Measurements from ENCODE around the gene SCCPDH.

DNA sequence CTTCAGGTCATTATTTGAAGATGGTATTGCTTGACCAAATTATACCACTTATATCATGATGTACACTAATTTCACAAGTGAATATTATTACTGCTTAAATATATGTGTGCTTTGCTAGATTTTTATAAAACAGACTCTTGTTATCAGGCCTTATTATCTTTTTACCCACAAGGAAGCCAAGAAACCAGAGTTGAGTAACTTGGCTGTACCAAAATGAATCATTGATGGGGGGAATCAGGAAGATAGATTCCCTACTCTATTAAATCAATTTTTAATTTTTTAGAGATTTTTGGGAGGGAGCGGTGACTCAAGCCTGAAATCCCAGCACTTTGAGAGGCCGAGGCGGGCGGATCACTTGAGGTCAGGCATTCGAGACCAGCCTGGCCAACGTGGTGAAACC, 16.0 kb upstream of the SCCPDH start:
- TF ChIP-seq SP1 (CRISPR knock-in tag; conservative IDR thresholded peaks at IDR 0.05) (no peak), ATF6 (CRISPR knock-in tag; IDR thresholded peaks at IDR 0.05) (no peak), ZNF532 (CRISPR knock-in tag; IDR thresholded peaks at IDR 0.05; ENCODE audit: borderline replicate concordance) (no peak), JUN (CRISPR knock-in tag; IDR thresholded peaks at IDR 0.05) (no peak), MAX (CRISPR knock-in tag; IDR thresholded peaks at IDR 0.05) (no peak), CREM (CRISPR knock-in tag; IDR thresholded peaks at IDR 0.05) (no peak), IRF2 (CRISPR knock-in tag; IDR thresholded peaks at IDR 0.05; ENCODE audit: borderline replicate concordance, low read depth) (no peak)
- TF ChIP-seq, protein P1, sequence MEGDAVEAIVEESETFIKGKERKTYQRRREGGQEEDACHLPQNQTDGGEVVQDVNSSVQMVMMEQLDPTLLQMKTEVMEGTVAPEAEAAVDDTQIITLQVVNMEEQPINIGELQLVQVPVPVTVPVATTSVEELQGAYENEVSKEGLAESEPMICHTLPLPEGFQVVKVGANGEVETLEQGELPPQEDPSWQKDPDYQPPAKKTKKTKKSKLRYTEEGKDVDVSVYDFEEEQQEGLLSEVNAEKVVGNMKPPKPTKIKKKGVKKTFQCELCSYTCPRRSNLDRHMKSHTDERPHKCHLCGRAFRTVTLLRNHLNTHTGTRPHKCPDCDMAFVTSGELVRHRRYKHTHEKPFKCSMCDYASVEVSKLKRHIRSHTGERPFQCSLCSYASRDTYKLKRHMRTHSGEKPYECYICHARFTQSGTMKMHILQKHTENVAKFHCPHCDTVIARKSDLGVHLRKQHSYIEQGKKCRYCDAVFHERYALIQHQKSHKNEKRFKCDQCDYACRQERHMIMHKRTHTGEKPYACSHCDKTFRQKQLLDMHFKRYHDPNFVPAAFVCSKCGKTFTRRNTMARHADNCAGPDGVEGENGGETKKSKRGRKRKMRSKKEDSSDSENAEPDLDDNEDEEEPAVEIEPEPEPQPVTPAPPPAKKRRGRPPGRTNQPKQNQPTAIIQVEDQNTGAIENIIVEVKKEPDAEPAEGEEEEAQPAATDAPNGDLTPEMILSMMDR (IDR thresholded peaks at IDR 0.05): no peak
- TF ChIP-seq, protein P2, sequence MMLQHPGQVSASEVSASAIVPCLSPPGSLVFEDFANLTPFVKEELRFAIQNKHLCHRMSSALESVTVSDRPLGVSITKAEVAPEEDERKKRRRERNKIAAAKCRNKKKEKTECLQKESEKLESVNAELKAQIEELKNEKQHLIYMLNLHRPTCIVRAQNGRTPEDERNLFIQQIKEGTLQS (CRISPR knock-in tag; conservative IDR thresholded peaks at IDR 0.05): no peak
- TF ChIP-seq, protein P3, sequence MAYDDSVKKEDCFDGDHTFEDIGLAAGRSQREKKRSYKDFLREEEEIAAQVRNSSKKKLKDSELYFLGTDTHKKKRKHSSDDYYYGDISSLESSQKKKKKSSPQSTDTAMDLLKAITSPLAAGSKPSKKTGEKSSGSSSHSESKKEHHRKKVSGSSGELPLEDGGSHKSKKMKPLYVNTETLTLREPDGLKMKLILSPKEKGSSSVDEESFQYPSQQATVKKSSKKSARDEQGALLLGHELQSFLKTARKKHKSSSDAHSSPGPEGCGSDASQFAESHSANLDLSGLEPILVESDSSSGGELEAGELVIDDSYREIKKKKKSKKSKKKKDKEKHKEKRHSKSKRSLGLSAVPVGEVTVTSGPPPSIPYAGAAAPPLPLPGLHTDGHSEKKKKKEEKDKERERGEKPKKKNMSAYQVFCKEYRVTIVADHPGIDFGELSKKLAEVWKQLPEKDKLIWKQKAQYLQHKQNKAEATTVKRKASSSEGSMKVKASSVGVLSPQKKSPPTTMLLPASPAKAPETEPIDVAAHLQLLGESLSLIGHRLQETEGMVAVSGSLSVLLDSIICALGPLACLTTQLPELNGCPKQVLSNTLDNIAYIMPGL (CRISPR knock-in tag; IDR thresholded peaks at IDR 0.05): no peak
- TF ChIP-seq, protein P4, sequence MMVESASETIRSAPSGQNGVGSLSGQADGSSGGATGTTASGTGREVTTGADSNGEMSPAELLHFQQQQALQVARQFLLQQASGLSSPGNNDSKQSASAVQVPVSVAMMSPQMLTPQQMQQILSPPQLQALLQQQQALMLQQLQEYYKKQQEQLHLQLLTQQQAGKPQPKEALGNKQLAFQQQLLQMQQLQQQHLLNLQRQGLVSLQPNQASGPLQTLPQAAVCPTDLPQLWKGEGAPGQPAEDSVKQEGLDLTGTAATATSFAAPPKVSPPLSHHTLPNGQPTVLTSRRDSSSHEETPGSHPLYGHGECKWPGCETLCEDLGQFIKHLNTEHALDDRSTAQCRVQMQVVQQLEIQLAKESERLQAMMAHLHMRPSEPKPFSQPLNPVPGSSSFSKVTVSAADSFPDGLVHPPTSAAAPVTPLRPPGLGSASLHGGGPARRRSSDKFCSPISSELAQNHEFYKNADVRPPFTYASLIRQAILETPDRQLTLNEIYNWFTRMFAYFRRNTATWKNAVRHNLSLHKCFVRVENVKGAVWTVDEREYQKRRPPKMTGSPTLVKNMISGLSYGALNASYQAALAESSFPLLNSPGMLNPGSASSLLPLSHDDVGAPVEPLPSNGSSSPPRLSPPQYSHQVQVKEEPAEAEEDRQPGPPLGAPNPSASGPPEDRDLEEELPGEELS (CRISPR knock-in tag; IDR thresholded peaks at IDR 0.05): no peak
- TF ChIP-seq, protein P5, sequence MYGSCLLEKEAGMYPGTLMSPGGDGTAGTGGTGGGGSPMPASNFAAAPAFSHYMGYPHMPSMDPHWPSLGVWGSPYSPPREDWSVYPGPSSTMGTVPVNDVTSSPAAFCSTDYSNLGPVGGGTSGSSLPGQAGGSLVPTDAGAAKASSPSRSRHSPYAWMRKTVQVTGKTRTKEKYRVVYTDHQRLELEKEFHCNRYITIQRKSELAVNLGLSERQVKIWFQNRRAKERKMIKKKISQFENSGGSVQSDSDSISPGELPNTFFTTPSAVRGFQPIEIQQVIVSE (CRISPR knock-in tag; IDR thresholded peaks at IDR 0.05; ENCODE audit: borderline replicate concordance): no peak

Measured in WTC11 (cell line).